Measurements from ENCODE around the gene MGST3.
"Not testable (repeated sequence)": the region's sequence is repeated elsewhere in the genome, so short reads cannot be mapped to it uniquely, and the experiment has no call there.

Gene MGST3

DNA sequence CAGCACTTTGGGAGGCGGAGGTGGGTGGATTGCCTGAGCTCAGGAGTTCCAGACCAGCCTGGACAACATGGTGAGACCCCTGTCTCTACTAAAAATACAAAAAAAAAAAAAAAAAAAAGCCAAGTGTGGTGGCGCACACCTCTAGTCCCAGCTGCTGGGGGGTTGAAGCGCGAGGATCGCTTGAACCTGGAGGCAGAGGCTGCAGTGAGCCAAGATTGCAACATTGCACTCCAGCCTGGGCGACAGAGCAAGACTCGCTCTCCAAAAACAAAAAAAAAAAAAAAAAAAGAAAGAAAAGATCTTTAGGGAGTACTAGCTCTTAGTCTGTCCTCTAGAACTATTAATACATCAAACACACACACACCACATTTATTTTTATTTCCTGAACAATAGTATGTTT lies 70.9 kb downstream of the MGST3 start:
- DNase-seq = not testable (repeated sequence)

- no peak for DNase-seq
Observed at GRCh38 chr1:165703648-165704047, 72.6 kb downstream of the MGST3 start.
